Inferior parietal cortex (tissue), 1 donor: ENCODE results near the gene KRT72.

ENCODE experiments used
- DNase-seq: peaks from one replicate; pipeline ENCODE4 v3.0.0-alpha.2; 2016; ENCODE audit errors: extremely low spot score

The KRT72 gene

GRCh38 chr12:52541709-52542108 is 59.6 kb downstream of the KRT72 start:
- DNase-seq = no peak

- no peak for DNase-seq
Observed at GRCh38 chr12:52540531-52540930, 60.7 kb downstream of the KRT72 start.

- DNase-seq = no peak
Observed at GRCh38 chr12:52539821-52540173, 61.5 kb downstream of the KRT72 start.

- no peak for DNase-seq
Observed at GRCh38 chr12:52539083-52539820, 62.0 kb downstream of the KRT72 start.

- DNase-seq = no peak
Observed at GRCh38 chr12:52537101-52537500, 64.2 kb downstream of the KRT72 start.
